Left ventricle myocardium superior (tissue), 1 donor: ENCODE data around the gene POLQ. TPM values are rescaled to one million over a fixed set of nuclear protein-coding genes. Genes with fewer than 3 reads are reported as not detected.
"Not testable (repeated sequence)": the region's sequence is repeated elsewhere in the genome, so short reads cannot be mapped to it uniquely, and the experiment has no call there.

Source experiments
- ATAC-seq: fragments of 200-7000 bp; cut with Tn5 transposase; one replicate; pipeline ENCODE4 v1.9.1; 2020; ENCODE audit warnings: mild to moderate bottlenecking, moderate library complexity
- DNase-seq: peaks from one replicate; pipeline ENCODE4 v3.0.0-alpha.2; 2020
- intact Hi-C: fragments of 100-400 bp; cut with micrococcal nuclease; formaldehyde crosslinking; loops from one replicate; pipeline ENCODE4 v1.11.0; 2022
- total RNA-seq: library from RNA; stranded (reverse); fragmentation: NEBNext Ultra II Directional; extraction: Animal tissue kit (Norgen Biotek cat#: 25700); gene quantifications from one replicate; pipeline ENCODE4 v1.2.1, GENCODE V29; 2021
- donor health status: DM: no; HTN: yes; CAD: no; lungs with severe emphysema.

Gene POLQ
- total RNA-seq, 1 donor from 2014 or later: 0.79 TPM

- intact Hi-C loops: no loop called here
- DNase-seq (no peak), ATAC-seq (no peak)
These were observed 29.9 kb downstream of the POLQ start for GRCh38 chr3:121515862-121516261.

- ATAC-seq (no peak), DNase-seq (no peak)
- intact Hi-C loops: no loop called here
These were observed 30.5 kb downstream of the POLQ start for GRCh38 chr3:121515313-121515712.

DNA sequence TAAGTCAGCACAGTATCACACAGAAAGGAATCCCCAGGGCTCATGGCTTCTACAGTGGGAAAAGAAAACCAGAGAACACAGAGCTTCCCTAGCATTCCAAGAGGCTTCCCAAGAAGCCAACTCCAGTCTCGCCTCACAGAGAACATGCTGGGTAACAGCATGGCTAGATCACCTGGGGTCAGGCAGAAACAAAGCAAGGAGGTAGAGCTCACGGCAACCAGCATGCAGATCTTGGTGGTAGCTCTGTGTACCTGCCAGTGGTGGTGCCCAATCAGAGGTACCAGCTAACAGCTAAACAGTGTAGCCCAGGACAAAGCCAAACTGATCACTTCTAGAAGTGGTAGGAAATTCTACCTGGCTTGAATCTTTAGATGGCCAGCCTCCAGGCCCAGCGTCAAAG lies 31.3 kb downstream of the POLQ start:
- intact Hi-C loops: no loop called here
- no peak for ATAC-seq
- no peak for DNase-seq

DNA sequence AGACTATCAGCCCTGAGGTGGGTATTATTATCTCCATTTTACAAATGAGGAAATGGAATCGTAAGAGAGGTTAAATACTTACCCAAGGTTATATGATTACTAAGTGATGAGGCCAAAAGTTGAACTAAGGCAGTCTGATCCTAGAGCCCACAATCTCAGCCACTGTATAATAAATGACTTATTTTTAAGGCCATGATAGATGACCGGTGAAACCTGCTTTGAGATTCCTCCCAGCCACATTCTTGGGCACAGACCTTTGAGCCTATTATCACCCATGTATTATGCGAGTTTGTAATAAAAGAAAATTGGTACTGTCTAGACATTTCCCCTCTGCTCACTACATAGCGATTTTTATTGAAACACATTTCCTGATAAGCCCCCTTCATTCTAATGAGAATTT lies 37.4 kb downstream of the POLQ start:
- intact Hi-C loops: no loop called here
- ATAC-seq (no peak), DNase-seq (no peak)

GRCh38 chr3:121505256-121505655 lies 40.5 kb downstream of the POLQ start:
- DNase-seq (no peak), ATAC-seq (no peak)
- intact Hi-C loops: no loop called here

GRCh38 chr3:121504618-121505017 lies 41.2 kb downstream of the POLQ start:
- intact Hi-C loops: no loop called here
- DNase-seq (no peak), ATAC-seq (no peak)

GRCh38 chr3:121496786-121497185 lies 49.0 kb downstream of the POLQ start:
- no peak for ATAC-seq
- intact Hi-C loops: no loop called here
- no peak for DNase-seq

DNA sequence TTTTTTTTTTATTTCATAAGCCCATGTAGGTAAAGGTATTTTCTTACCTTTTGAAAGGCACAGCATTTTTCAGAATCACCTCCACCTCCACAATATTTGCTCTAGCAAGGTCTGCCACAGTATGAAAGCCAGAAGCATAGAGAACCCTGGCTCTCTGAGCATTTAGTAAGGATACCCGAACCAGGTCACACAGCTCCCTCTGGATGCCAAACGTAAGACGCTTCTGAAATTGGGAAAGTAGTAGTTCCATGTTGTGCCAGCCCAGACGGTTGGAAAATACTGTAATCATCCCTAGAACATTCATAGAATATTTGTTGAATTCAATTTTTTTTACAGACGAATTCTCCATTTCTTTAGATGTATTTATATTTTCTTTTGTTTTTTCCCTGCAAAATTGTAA lies 52.4 kb downstream of the POLQ start:
- ATAC-seq (no peak), DNase-seq (no peak)
- intact Hi-C loops: no loop called here

DNA sequence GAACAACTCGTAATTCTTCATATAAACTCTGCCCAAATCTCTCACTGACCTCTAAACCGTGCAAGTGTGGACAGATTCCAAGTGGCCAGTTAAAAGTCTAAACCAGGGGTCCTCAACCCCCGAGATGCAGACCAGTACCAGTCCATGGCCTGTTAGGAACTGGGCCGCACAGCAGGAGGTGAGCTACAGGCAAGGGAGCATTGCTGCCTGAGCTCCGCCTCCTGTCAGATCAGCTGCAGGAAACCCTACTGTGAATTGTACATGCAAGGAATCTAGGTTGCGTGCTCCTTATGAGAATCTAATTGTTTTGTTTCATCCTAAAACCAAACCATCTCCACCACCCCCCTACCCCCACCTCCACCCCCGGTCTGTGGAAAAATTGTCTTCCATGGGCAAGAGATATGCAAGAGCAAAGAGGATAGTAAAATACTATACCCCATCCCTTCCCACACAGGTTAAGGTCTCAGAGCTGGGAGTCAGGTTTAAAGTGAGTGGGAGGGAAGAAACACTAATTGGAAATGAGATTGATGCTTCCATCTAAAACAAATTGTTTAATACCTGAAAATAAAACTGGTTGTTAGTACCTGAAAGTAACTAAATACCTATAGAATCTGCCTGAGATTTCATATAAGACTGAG lies 54.0 kb downstream of the POLQ start:
- ATAC-seq (no peak), DNase-seq (no peak)
- intact Hi-C loops: no loop called here

DNA sequence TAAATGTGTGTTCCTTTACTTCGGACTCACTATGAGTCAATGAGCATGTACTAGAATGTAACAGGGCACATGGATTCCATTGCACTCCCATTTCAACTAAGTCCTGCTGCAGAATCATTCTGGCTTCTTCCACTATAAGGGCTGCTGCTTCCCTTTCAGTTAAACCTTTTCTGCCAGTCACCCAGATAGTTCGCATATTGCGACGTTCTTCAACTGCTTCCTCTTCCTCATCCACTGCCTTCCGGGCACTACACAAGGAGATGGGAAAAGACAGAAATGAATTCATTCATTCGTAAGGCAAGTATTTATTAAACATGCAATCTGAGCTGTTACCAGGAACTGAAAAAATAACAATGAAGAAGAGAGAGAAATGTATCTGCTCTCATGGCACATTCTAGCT lies 55.6 kb downstream of the POLQ start:
- intact Hi-C loops: no loop called here
- DNase-seq (no peak), ATAC-seq (no peak)

GRCh38 chr3:121488628-121489027 lies 57.2 kb downstream of the POLQ start:
- no peak for DNase-seq
- ATAC-seq: no peak
- intact Hi-C loops: no loop called here

- DNase-seq: no peak
- no peak for ATAC-seq
- intact Hi-C loops: no loop called here
These were observed 62.5 kb downstream of the POLQ start for GRCh38 chr3:121483290-121483689.

GRCh38 chr3:121482660-121483059 lies 63.1 kb downstream of the POLQ start:
- ATAC-seq (no peak), DNase-seq (no peak)
- intact Hi-C loops: no loop called here

- intact Hi-C loops: no loop called here
- ATAC-seq (no peak), DNase-seq (no peak)
These were observed 64.5 kb downstream of the POLQ start for GRCh38 chr3:121481106-121481880.

DNA sequence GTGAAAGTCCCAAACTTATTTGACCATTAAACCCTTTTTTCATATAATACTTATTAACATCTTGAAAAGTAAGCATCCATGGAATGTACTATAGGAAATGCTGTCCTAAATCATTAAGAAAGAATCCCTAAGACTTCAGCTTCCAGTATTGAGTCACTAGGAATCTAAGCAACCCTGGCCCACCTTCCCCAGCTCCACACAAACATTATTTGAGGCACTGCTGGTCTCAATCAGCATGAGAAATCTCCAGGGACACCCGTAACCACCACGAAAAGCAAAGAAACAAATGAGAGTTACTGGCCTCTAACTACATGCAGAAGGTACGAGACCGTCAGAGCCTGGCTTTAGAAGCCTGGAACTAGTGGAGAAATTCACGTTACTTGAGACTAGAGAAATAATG lies 68.2 kb downstream of the POLQ start:
- intact Hi-C loops: no loop called here
- DNase-seq (no peak), ATAC-seq (no peak)

DNA sequence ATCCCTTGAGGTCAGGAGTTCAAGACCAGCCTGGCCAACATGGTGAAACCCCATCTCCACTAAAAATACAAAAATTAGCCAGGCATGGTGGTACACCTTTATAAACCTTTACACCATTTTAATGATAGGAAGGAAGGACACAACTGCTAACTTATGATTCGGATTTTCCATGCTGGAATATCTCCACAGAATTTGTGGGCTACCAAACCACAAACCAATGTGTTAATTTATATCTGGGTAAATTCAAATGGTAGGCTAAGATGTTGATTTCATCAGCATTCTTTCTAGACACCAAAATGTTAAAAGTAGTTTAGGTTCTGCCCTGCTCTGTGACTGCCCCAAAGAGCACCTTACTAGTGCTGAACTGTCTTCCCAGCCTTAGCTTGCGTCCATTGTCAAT lies 72.8 kb downstream of the POLQ start:
- no peak for DNase-seq
- no peak for ATAC-seq
- intact Hi-C loops: no loop called here

- intact Hi-C loops: no loop called here
- ATAC-seq (no peak), DNase-seq (no peak)
These were observed 78.7 kb downstream of the POLQ start for GRCh38 chr3:121467085-121467484.

DNA sequence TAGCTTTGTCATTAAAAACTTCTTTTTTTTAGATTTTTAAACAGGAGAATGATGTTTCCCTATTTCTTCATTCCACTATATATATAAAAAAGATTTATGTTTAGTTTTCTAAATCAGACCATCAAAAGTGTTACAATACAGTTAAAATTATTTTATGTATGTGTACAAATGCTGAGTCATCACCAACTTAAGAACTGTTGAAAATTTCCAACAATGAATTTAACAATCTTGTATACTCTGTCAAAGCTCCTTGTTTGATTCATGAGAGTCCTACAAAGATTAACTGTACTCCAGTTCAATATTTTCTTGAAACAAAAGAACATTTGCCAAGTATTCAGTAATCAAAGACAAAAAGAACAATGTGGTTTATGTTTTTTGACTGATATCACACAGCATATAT lies 82.0 kb downstream of the POLQ start:
- ATAC-seq (no peak), DNase-seq (no peak)
- intact Hi-C loops: no loop called here

DNA sequence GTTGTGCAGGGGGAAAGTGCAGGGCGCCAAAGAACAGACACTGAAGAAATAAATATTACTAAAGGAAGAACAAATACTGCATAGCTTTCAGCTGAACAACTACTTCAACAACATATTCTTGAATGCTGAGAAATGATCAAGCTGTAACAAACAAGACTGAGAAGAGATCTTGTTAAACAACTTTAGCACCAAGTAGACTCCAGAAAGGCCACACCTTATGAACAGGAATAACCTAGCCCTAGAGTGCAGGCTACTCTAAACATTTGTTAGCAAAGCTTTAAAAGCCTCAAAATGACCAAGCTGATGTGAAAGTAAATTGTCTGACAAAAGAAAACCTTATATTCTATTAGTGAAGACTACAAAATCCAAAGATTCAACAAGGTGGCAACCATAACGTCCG lies 83.2 kb downstream of the POLQ start:
- no peak for ATAC-seq
- intact Hi-C loops: no loop called here
- DNase-seq: no peak

GRCh38 chr3:121451752-121452151 lies 94.0 kb downstream of the POLQ start:
- DNase-seq, intact Hi-C loops, ATAC-seq: not testable (repeated sequence)

DNA sequence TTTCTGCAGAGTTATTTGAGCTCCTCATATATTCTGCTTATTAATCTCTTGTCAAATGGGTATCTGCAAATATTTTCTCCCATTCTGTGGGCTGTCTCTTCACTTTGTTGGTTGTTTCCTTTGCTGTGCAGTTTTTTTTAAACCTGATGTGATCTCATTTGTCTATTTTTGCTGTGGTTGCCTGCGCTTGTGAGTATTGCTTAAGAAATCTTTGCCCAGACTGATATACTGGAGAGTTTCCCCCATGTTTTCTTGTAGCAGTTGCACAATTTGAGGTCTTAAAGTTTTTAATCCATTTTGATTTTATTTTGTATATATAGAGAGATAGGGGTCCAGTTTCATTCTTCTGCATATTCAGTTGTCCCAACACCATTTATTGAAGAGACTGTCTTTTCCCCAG lies 102.3 kb downstream of the POLQ start:
- ATAC-seq (no peak), DNase-seq (no peak)
- intact Hi-C loops: no loop called here
